ENCODE measurements around the gene UBL7. TPM values are rescaled to one million over a fixed set of nuclear protein-coding genes. Genes with fewer than 3 reads are reported as not detected.
"Not testable (repeated sequence)": the region's sequence is repeated elsewhere in the genome, so short reads cannot be mapped to it uniquely, and the experiment has no call there.

The UBL7 gene
- total RNA-seq, 4 donors from 2014 or later: 31.2 to 44.0 (median 35.2) TPM

DNA sequence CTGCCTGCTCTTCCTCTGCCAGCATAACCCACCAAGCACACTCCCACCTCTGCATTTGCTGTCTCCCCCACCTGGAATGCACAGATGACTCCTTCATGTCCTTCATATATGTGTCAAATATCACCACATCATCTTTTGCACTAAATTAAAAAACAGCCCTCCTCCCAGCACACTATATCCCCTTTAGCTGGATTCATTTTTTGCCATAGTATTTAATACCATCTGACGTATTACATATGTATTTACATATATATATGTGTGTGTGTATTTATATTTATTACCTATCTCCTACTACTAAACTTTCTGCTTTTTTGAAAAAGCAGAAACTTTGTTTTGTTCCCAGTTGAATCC lies 29.4 kb upstream of the UBL7 start:
- TF ChIP-seq, protein P1, sequence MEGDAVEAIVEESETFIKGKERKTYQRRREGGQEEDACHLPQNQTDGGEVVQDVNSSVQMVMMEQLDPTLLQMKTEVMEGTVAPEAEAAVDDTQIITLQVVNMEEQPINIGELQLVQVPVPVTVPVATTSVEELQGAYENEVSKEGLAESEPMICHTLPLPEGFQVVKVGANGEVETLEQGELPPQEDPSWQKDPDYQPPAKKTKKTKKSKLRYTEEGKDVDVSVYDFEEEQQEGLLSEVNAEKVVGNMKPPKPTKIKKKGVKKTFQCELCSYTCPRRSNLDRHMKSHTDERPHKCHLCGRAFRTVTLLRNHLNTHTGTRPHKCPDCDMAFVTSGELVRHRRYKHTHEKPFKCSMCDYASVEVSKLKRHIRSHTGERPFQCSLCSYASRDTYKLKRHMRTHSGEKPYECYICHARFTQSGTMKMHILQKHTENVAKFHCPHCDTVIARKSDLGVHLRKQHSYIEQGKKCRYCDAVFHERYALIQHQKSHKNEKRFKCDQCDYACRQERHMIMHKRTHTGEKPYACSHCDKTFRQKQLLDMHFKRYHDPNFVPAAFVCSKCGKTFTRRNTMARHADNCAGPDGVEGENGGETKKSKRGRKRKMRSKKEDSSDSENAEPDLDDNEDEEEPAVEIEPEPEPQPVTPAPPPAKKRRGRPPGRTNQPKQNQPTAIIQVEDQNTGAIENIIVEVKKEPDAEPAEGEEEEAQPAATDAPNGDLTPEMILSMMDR (IDR thresholded peaks at IDR 0.05): no peak
- TF ChIP-seq POLR2A (IDR thresholded peaks at IDR 0.05): no peak
- intact Hi-C loops (cut with DNase I): no loop called here
- no peaks in the 10 kb centered on the region for H3K27me3 ChIP-seq
- WGBS, 2 donors: 85 to 92% methylated on average over 1 of the region's 1 CpG
- H3K4me3 ChIP-seq: no peak overlapping the region
- H3K36me3 ChIP-seq: no peaks in the 10 kb centered on the region
- no peak overlapping the region for H3K27ac ChIP-seq
- H3K9me3 ChIP-seq: no peaks in the 10 kb centered on the region
- DNase-seq: no peak
- no peaks in the 10 kb centered on the region for H3K4me1 ChIP-seq

DNA sequence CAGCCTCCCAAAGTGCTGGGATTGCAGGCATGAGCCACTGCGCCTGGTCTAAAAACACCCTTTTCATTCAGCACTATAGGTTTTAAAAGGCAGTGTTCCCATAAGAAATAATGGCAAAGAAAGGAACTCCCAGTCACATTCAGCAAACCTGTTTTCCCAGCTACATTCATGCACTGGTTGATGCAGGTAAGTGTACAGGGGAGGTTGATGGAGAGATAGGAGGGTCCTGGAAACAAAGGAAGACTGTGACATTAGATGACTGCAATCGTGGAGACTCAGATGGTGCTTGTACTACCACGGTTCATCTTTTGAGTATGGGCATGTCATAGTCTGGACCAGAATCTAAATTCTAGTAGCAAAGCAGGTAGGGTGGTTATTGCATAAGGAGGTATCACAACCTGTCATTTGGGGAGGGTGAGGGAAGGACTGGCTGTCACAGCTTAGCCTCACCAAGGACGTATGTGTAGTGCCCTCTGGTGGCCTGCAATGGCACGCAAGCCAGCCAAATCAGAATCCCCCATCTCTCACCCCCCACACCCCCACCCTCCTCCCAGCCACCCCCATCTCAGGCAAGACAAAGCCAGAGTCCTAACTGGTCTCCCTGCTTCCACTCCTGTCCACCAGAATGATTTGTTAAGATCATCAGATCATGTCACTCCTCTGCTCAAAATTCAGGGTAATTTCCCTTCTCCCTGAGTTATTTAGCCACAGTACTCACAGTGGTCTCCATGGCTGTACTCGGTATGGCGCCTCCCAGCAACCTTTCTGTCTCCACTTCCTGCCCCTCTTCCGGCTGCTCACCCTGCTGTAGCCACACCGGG lies 28.8 kb upstream of the UBL7 start:
- Histone ChIP-seq H3K36me3 (no peaks in the 10 kb centered on the region), H3K4me3 (no peak overlapping the region), H3K27me3 (no peaks in the 10 kb centered on the region), H3K4me1 (no peaks in the 10 kb centered on the region), H3K9me3 (no peaks in the 10 kb centered on the region), H3K27ac (no peak overlapping the region)
- WGBS, 2 donors: 37 to 41% methylated on average over 9 of the region's 9 CpGs
- no peak for DNase-seq
- intact Hi-C loops (cut with DNase I): no loop called here
- no peak for TF ChIP-seq POLR2A (IDR thresholded peaks at IDR 0.05)
- TF ChIP-seq, protein P1 (IDR thresholded peaks at IDR 0.05): peak in 5 of 6 experiments; percentile 18 to 57 (median 48)

DNA sequence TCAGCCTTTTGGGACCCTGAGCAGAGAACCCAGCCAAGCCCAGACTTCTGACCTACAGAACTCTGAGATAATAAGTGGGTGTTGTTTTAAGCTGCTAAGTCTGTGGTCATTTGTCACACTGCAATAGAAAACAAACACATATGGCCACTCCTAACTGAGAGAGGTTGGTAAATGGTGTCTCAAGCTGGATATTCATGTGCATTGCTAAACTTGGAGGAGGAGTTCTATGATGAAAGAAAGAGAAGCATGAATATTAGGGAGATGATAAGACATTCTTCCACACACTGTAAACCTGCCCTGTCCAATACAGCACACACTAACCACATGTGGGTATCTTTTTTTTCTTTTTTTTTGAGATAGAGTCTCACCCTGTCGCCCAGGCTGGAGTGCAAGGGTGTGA lies 27.8 kb upstream of the UBL7 start:
- H3K9me3 ChIP-seq: no peaks in the 10 kb centered on the region
- H3K27me3 ChIP-seq: no peaks in the 10 kb centered on the region
- H3K4me1 ChIP-seq: no peaks in the 10 kb centered on the region
- TF ChIP-seq, protein P1 (IDR thresholded peaks at IDR 0.05): no peak
- TF ChIP-seq POLR2A (IDR thresholded peaks at IDR 0.05): no peak
- no peaks in the 10 kb centered on the region for H3K36me3 ChIP-seq
- WGBS, 2 donors: 92 to 100% methylated on average over 1 of the region's 1 CpG
- H3K27ac ChIP-seq: no peak overlapping the region
- DNase-seq: no peak
- intact Hi-C loops (cut with DNase I): no loop called here
- no peak overlapping the region for H3K4me3 ChIP-seq

DNA sequence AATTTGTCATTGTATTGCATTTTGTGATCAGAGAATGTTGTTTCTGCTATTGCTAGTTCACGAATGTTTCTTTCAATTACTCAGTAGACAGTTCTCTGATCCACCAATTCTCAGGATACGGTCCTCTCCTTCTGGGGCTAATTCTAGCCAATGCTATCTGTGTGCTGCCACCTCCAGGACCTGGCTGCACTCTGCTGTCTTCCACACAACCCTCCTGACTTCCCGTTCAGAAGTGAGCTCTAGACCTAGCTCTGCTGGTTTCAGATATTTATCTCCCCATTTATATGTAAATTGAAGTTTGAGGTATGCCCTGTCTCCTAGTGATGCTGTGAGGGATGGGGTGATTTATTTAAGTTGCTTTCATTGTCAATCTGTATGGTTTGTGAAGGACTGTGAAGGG lies 21.7 kb upstream of the UBL7 start:
- intact Hi-C loops (cut with DNase I): no loop called here
- no peak overlapping the region for H3K27ac ChIP-seq

DNA sequence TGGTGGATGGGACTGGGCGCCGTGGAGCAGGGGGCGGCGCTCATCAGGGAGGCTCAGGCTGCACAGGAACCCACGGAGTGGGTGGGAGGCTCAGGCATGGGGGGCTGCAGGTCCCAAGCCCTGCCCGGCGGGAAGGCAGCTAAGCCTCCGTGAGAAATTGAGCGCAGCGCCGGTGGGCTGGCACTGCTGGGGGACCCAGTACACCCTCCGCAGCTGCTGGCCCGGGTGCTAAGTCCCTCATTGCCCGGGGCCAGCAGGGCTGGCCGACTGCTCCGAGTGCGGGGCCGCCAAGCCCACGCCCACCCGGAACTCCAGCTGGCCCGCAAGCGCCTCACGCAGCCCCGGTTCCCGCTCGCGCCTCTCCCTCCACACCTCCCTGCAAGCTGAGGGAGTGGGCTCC lies 19.4 kb upstream of the UBL7 start:
- H3K4me1 ChIP-seq; H3K4me3 ChIP-seq; H3K9me3 ChIP-seq; intact Hi-C loops (cut with DNase I); H3K27me3 ChIP-seq; DNase-seq; H3K27ac ChIP-seq: not testable (repeated sequence)
- H3K36me3 ChIP-seq: peaks cover 0 to 17% (median 0%) of the 10 kb centered on the region in 3 donors
- WGBS, 2 donors: 83% methylated on average over 6 of the region's 27 CpGs; no CpG with 5 or more reads in 1 of the 2 donors

More for the DNA sequence above, 21.7 kb upstream of the UBL7 start:
- TF ChIP-seq, protein P1 (IDR thresholded peaks at IDR 0.05): no peak
- no peak for TF ChIP-seq POLR2A (IDR thresholded peaks at IDR 0.05)
- Histone ChIP-seq H3K4me1 (no peaks in the 10 kb centered on the region), H3K9me3 (no peaks in the 10 kb centered on the region), H3K36me3 (peaks cover 0 to 17% (median 0%) of the 10 kb centered on the region in 3 donors), H3K27me3 (no peaks in the 10 kb centered on the region), H3K4me3 (no peak overlapping the region)
- DNase-seq: no peak
- 58 to 71% methylated on average over 3 of the region's 3 CpGs for WGBS, 2 donors

DNA sequence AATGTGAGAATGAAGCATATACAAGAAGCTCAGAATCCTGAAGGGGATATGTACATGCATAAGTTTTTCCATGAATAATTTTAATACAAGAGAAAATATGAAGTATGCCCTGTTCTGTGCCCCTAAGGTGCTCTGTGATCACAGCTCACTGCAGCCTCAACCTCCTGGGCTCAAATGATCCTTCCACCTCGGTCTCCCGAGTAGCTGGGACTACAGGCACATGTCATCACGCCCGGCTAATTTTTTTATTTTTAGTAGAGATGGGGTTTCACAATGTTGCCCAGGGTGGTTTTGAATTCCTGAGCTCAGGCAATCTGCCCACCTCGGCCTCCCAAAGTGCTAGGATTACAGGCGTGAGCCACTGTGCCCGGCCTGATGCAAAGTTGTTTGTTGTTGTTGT lies 10.7 kb upstream of the UBL7 start:
- H3K4me1 ChIP-seq; intact Hi-C loops (cut with DNase I); H3K4me3 ChIP-seq; DNase-seq; H3K27me3 ChIP-seq; H3K9me3 ChIP-seq; H3K27ac ChIP-seq: not testable (repeated sequence)
- 94 to 95% methylated on average over 7 of the region's 7 CpGs for WGBS, 2 donors
- H3K36me3 ChIP-seq: peaks cover 0 to 41% (median 0%) of the 10 kb centered on the region in 3 donors
